Heart left ventricle (tissue), 16 donors: ENCODE data around the gene CCL17. TPM values are rescaled to one million over a fixed set of nuclear protein-coding genes. Genes with fewer than 3 reads are reported as not detected.
"Not testable (repeated sequence)": the region's sequence is repeated elsewhere in the genome, so short reads cannot be mapped to it uniquely, and the experiment has no call there.

Experiments used
- ATAC-seq, 4 donors: fragments of 200-7000 bp; cut with Tn5 transposase; one replicate each; pipeline ENCODE4 v1.9.1; 2020 to 2022; ENCODE audit warnings: moderate library complexity in 4 of 4, mild to moderate bottlenecking in 3 of 4, moderate number of reproducible peaks in 1 of 4
- DNase-seq, 5 donors: peaks; one replicate each; pipeline ENCODE4 v3.0.0-alpha.2; 2020
- H3K27ac ChIP-seq, 12 donors: fragments of 200-600 bp; sonication (generic) in 4 of 12; one replicate each; pipeline versions ENCODE4 v1.5.0 to v1.8.0; 2016 to 2022; ENCODE audit warnings: mild to moderate bottlenecking in 2 of 12
- H3K27me3 ChIP-seq, 9 donors: fragments of 200-600 bp; sonication (generic) in 2 of 9; one replicate each; pipeline versions ENCODE4 v1.5.1 to v1.8.0; 2016 to 2022; ENCODE audit warnings: mild to moderate bottlenecking in 3 of 9
- H3K36me3 ChIP-seq, 9 donors: fragments of 200-600 bp; sonication (generic) in 2 of 9; one replicate each; pipeline versions ENCODE4 v1.5.0 to v1.8.0; 2018 to 2022; ENCODE audit warnings: mild to moderate bottlenecking in 2 of 9
- H3K4me1 ChIP-seq, 12 donors: fragments of 200-600 bp; sonication (generic) in 4 of 12; one replicate each; pipeline versions ENCODE4 v1.5.0 to v1.8.0; 2016 to 2022; ENCODE audit warnings: mild to moderate bottlenecking in 3 of 12
- H3K4me3 ChIP-seq, 12 donors: fragments of 200-600 bp; sonication (generic) in 4 of 12; one replicate each; pipeline versions ENCODE4 v1.5.0 to v1.8.0; 2017 to 2022; ENCODE audit warnings: mild to moderate bottlenecking in 9 of 12, moderate library complexity in 4 of 12
- H3K9me3 ChIP-seq, 12 donors: fragments of 200-600 bp; sonication (generic) in 4 of 12; one replicate each; pipeline versions ENCODE4 v1.5.0 to v1.8.0; 2016 to 2022; ENCODE audit warnings: mild to moderate bottlenecking in 1 of 12
- CTCF ChIP-seq, 12 donors: fragments of 200-600 bp; sonication (generic) in 4 of 12; IDR thresholded peaks; one replicate each; pipeline versions ENCODE4 v1.5.0 to v1.8.0; 2018 to 2022; ENCODE audit warnings: antibody characterized with exemption in 12 of 12, mild to moderate bottlenecking in 5 of 12
- POLR2A ChIP-seq, 2 donors: fragments of 450-650 bp; IDR thresholded peaks; one replicate each; pipeline ENCODE4 v1.6.1; 2017; ENCODE audit warnings: antibody characterized with exemption in 2 of 2, mild to moderate bottlenecking in 2 of 2, moderate library complexity in 2 of 2
- WGBS, 4 donors: extraction: QIAGEN DNeasy Blood & Tissue Kit in 2 of 4; methylation state at CpG; one replicate each; pipeline versions ENCODE4 v1.1.5 to v1.1.7; 2013 to 2018; 5-methylcytosine and 5-hydroxymethylcytosine counted together
- intact Hi-C, 10 donors: fragments of 100-400 bp; cut with DNase I; formaldehyde crosslinking; loops; one replicate each; pipeline versions ENCODE4 v1.11.1 to v1.14.2; 2022
- polyA plus RNA-seq, 2 donors: library from polyadenylated mRNA; stranded (reverse); fragments of 200-250 nt; gene quantifications; one replicate each; pipeline ENCODE4 v1.2.3, GENCODE V29; 2013
- total RNA-seq, 9 donors: library from RNA; depleted of rRNA in 2 of 9; stranded (reverse); fragments of >200 nt in 2 of 9; fragmentation: NEBNext Ultra II Directional in 3 of 9; extraction: Animal tissue kit (Norgen Biotek cat#: 25700) in 3 of 9; gene quantifications; one replicate each; pipeline versions ENCODE4 v1.1.0 to v1.2.4, GENCODE V29; 2016 to 2023
- donor health status: ischemic (EF 13 %, LVEDD 7.1; RV severe dilation, severe dysfunction).
- donor health status: healthy with polysubstance abuse.
- donor health status: DM: no; HTN: yes; CAD: no.
- donor health status: DM: no; HTN: no; CAD: no.
- donor health status: ischemic (EF 25% LVEDD 6.9; RV normal size, moderate dysfunction).
- donor health status: ischemic (EF 25% LVEDD 5.7; RV mildly dilated, moderate dysfunction).
- donor health status: healthy.
- donor health status: DM: yes; HTN: yes; CAD: no.
- donor health status: ischemic (EF 35%, LVEDD 5.7; RV mildly dilated, moderate dysfunction).
- donor health status: nonischemic (EF 11% LVEDD 7.7; RV severe dilation, severe dysfunction).
- donor health status: DM: yes; HTN: yes; CAD: no.
- donor health status: PGD.
- donor health status: ischemic (EF 29% LVEDD 5.4; RV normal size, mild dysfunction).
- donor health status: nonischemic (EF 23%, LVEDD 6.1; RV moderate dilation, normal function).

CCL17 gene
- total and polyA plus RNA-seq, 11 donors = 0.26 to 4.0 (median 1.0) TPM; not detected in 8

DNA sequence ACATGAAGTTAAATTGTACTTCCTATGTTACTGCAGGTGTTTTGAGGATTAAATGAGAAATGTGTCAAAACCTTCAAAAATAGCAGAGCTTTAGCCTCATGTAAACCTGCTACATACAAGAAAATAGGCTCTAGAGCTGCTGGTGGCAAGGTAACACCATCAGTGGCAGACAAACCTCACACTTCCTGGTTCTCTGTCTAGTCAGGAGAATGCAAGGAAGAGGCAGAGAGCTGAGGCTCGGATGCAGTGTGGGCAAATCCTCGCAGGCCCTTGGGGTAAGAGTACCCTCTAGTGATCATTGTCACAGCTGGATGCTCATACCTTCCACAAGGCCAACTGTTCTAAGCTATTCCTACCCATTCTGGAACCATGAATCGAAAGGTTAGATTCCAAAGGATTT lies 28.4 kb downstream of the CCL17 start:
- H3K27me3 ChIP-seq = no peaks in the 10 kb centered on the region
- DNase-seq (no peak), ATAC-seq (no peak)
- TF ChIP-seq CTCF (IDR thresholded peaks at IDR 0.05) (no peak), POLR2A (IDR thresholded peaks at IDR 0.05) (no peak)
- no peak overlapping the region for H3K4me3 ChIP-seq
- no peaks in the 10 kb centered on the region for H3K4me1 ChIP-seq
- 75 to 90% (median 87%) methylated on average over 3 of the region's 3 CpGs for WGBS, 4 donors
- intact Hi-C loops = no loop called here
- no peak overlapping the region for H3K27ac ChIP-seq
- H3K36me3 ChIP-seq = peaks cover 0 to 100% (median 96%) of the 10 kb centered on the region in 9 donors
- H3K9me3 ChIP-seq = no peaks in the 10 kb centered on the region

DNA sequence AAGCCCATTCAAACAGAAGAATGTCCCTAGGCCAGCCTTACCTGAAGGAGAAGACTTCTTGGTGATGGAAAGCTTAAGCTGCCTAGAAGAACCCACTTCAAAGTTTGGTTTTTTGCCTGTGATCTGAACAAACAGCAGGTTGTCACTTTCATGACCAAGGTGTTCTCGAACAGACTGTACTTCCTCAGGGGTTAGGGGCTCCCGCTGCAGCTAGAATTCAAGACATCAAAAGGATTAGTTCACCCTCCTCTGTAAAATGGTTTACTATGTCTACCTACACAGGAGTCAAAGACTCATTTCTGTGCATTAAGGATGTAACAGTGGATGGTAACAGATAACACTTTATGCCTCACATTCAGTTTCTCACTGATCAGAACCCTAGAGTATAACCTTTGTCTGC lies 29.4 kb downstream of the CCL17 start:
- no peak for DNase-seq
- no peaks in the 10 kb centered on the region for H3K27me3 ChIP-seq
- no peak for ATAC-seq
- no peak overlapping the region for H3K4me3 ChIP-seq
- WGBS, 4 donors = 91 to 100% (median 97%) methylated on average over 2 of the region's 2 CpGs
- TF ChIP-seq CTCF (IDR thresholded peaks at IDR 0.05) (no peak), POLR2A (IDR thresholded peaks at IDR 0.05) (no peak)
- intact Hi-C loops = no loop called here
- H3K27ac ChIP-seq = no peak overlapping the region
- H3K9me3 ChIP-seq = no peaks in the 10 kb centered on the region
- peaks cover 0 to 100% (median 96%) of the 10 kb centered on the region in 9 donors for H3K36me3 ChIP-seq
- H3K4me1 ChIP-seq = no peaks in the 10 kb centered on the region

GRCh38 chr16:57435838-57436237 lies 31.3 kb downstream of the CCL17 start:
- 89 to 100% (median 94%) methylated on average over 1 of the region's 1 CpG for WGBS, 4 donors
- Histone ChIP-seq H3K4me3 (no peak overlapping the region), H3K27ac (no peak overlapping the region), H3K4me1 (peaks cover 0 to 1% (median 0%) of the 10 kb centered on the region in 12 donors), H3K27me3 (no peaks in the 10 kb centered on the region), H3K36me3 (peaks cover 0 to 100% (median 96%) of the 10 kb centered on the region in 9 donors), H3K9me3 (peaks cover 0 to 14% (median 0%) of the 10 kb centered on the region in 12 donors)
- DNase-seq = no peak
- ATAC-seq = no peak
- intact Hi-C loops = no loop called here
- TF ChIP-seq POLR2A (IDR thresholded peaks at IDR 0.05) (no peak), CTCF (IDR thresholded peaks at IDR 0.05) (no peak)

- Histone ChIP-seq H3K36me3 (peaks cover 0 to 63% (median 55%) of the 10 kb centered on the region in 9 donors), H3K9me3 (peaks cover 0 to 15% (median 0%) of the 10 kb centered on the region in 12 donors)
- ATAC-seq, H3K27me3 ChIP-seq, H3K4me3 ChIP-seq, intact Hi-C loops, DNase-seq, H3K27ac ChIP-seq, H3K4me1 ChIP-seq: not testable (repeated sequence)
- WGBS, 4 donors = 97 to 98% (median 98%) methylated on average over 8 of the region's 8 CpGs
Observed at GRCh38 chr16:57439947-57440346, 35.4 kb downstream of the CCL17 start.

DNA sequence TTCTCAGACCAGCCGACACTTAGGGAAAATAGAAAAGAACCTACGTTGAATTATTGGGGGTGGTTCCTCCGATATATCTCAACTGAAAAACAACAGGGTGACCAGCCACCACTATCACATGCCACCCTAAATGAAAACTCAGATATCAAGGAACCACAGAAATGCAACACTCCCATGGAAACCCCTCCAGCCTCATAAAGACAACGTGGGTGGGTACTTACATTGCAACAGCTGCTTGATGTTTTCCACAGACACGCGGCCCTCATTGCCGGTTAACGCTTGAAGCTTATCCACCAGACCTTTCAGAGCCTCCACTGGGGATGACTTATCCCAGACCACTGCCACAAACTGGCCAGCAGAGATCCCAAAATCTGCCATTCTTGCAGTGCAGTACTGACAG lies 36.0 kb downstream of the CCL17 start:
- not testable (repeated sequence) for ATAC-seq
- 93 to 96% (median 95%) methylated on average over 8 of the region's 8 CpGs for WGBS, 4 donors
- H3K36me3 ChIP-seq = peaks cover 0 to 57% (median 49%) of the 10 kb centered on the region in 9 donors

More for the DNA sequence above, 36.0 kb downstream of the CCL17 start:
- H3K4me1 ChIP-seq = peaks cover 0 to 15% (median 2%) of the 10 kb centered on the region in 12 donors
- DNase-seq, H3K4me3 ChIP-seq, H3K27me3 ChIP-seq, intact Hi-C loops, H3K27ac ChIP-seq: not testable (repeated sequence)
- H3K9me3 ChIP-seq = peaks cover 0 to 15% (median 0%) of the 10 kb centered on the region in 12 donors
